CD4-positive, alpha-beta memory T cell (primary cell): ENCODE data around the gene SIGLEC12. TPM values are rescaled to one million over a fixed set of nuclear protein-coding genes. Genes with fewer than 3 reads are reported as not detected.

Experiments used
- CTCF ChIA-PET: fragments of 350-600 bp; sonication (Branson Sonifier 250); formaldehyde crosslinking; loops from one replicate; lab custom pipeline; 2021; ENCODE audit warnings: inconsistent platforms; ENCODE audit not compliant: partially characterized antibody; lab: Charles Lee
- POLR2A ChIA-PET: fragments of 350-600 bp; sonication (Branson Sonifier 250); formaldehyde crosslinking; loops from one replicate; lab custom pipeline; 2021; ENCODE audit not compliant: partially characterized antibody; lab: Charles Lee
- DNase-seq, 5 donors: peaks; one replicate each; pipeline versions ENCODE4 v3.0.0 to v3.0.0-alpha.2; 2020 to 2022; ENCODE audit warnings: mixed read lengths in 1 of 5
- H3K27ac ChIP-seq: one replicate; pipeline ENCODE4 v1.7.0; 2013; ENCODE audit warnings: low read depth, low read length
- H3K27me3 ChIP-seq: 2 replicates; pipeline ENCODE4 v1.7.0; 2013; ENCODE audit warnings: mild to moderate bottlenecking, low read length, moderate library complexity; ENCODE audit not compliant: insufficient read depth
- H3K36me3 ChIP-seq: 2 replicates; pipeline ENCODE4 v1.7.0; 2013; ENCODE audit warnings: mild to moderate bottlenecking, low read length, moderate library complexity; ENCODE audit not compliant: insufficient read depth
- H3K4me1 ChIP-seq: 2 replicates; pipeline ENCODE4 v1.7.0; 2013; ENCODE audit warnings: mild to moderate bottlenecking, low read length, moderate library complexity; ENCODE audit not compliant: insufficient read depth
- H3K4me3 ChIP-seq, 2 donors: one replicate each; pipeline ENCODE4 v1.7.0; 2013; ENCODE audit warnings: low read length in 2 of 2, mild to moderate bottlenecking in 1 of 2
- H3K9me3 ChIP-seq, 2 donors: one replicate each; pipeline ENCODE4 v1.7.0; 2013; ENCODE audit warnings: low read length in 2 of 2, control low read depth in 1 of 2; ENCODE audit not compliant: control insufficient read depth in 1 of 2
- H3K27ac Mint-ChIP-seq, 7 donors: one replicate each; pipeline ENCODE4 v1.8.0; 2020 to 2021; ENCODE audit warnings: mixed read lengths in 7 of 7, mild to moderate bottlenecking in 6 of 7, inconsistent platforms in 3 of 7, moderate library complexity in 3 of 7
- H3K27me3 Mint-ChIP-seq, 2 donors: one replicate each; pipeline ENCODE4 v1.8.0; 2020 to 2021; ENCODE audit warnings: mixed read lengths in 2 of 2
- H3K36me3 Mint-ChIP-seq, 2 donors: one replicate each; pipeline ENCODE4 v1.8.0; 2020 to 2021; ENCODE audit warnings: mixed read lengths in 2 of 2, inconsistent platforms in 1 of 2, mild to moderate bottlenecking in 1 of 2
- H3K4me1 Mint-ChIP-seq, 4 donors: one replicate each; pipeline ENCODE4 v1.8.0; 2020 to 2021; ENCODE audit warnings: mixed read lengths in 4 of 4, mild to moderate bottlenecking in 1 of 4
- H3K4me3 Mint-ChIP-seq, 8 donors: one replicate each; pipeline ENCODE4 v1.8.0; 2020 to 2021; ENCODE audit warnings: mixed read lengths in 8 of 8, mild to moderate bottlenecking in 7 of 8, moderate library complexity in 6 of 8, inconsistent platforms in 3 of 8
- H3K9me3 Mint-ChIP-seq, 8 donors: one replicate each; pipeline ENCODE4 v1.8.0; 2020 to 2021; ENCODE audit warnings: mixed read lengths in 8 of 8, mild to moderate bottlenecking in 5 of 8, inconsistent platforms in 3 of 8, moderate library complexity in 1 of 8
- intact Hi-C: fragments of 100-400 bp; cut with micrococcal nuclease; formaldehyde crosslinking; loops from one replicate; pipeline ENCODE4 v1.15.1; 2023
- polyA plus RNA-seq, 2 donors: library from polyadenylated mRNA; unstranded; fragments of 300-500 nt; fragmentation: Illumina TruSeq; gene quantifications; one replicate each; pipeline ENCODE4 v1.2.3, GENCODE V29; 2021
- total RNA-seq, 2 experiments: library from RNA; stranded (reverse); gene quantifications; one replicate each; pipeline ENCODE4 v1.2.3, GENCODE V29; 2021

Gene SIGLEC12
- total and polyA plus RNA-seq, 4 experiments from 2014 or later: not detected

- Histone ChIP-seq H3K4me1 (no peaks in the 10 kb centered on the region), H3K4me3 (no peak overlapping the region), H3K27me3 (no peaks in the 10 kb centered on the region), H3K9me3 (no peaks in the 10 kb centered on the region), H3K36me3 (no peaks in the 10 kb centered on the region), H3K27ac (no peak overlapping the region)
- no peaks in the 10 kb centered on the region for H3K36me3 Mint-ChIP-seq
- intact Hi-C loops: no loop called here
- peaks cover 0 to 6% (median 0%) of the 10 kb centered on the region in 8 donors for H3K9me3 Mint-ChIP-seq
- ChIA-PET CTCF (interaction anchor here (0.8 to 4.7 kb wide), 7 partner anchors 13 to 186 kb away, joined by 3 to 41 read pairs (median 3); no protein-coding TSS in a partner anchor), POLR2A (interaction anchor here (2.1 kb wide), 1 partner anchor 30 kb away, joined by 6 read pairs; no protein-coding TSS in a partner anchor)
- H3K4me3 Mint-ChIP-seq: no peak overlapping the region
- no peak overlapping the region for H3K27ac Mint-ChIP-seq
- peaks cover 9 to 22% of the 10 kb centered on the region in 2 donors for H3K27me3 Mint-ChIP-seq
- peaks cover 1 to 11% (median 3%) of the 10 kb centered on the region in 4 donors for H3K4me1 Mint-ChIP-seq
- no peak for DNase-seq
These were observed 30.1 kb downstream of the SIGLEC12 start for GRCh38 chr19:51471527-51471926.

- no peaks in the 10 kb centered on the region for H3K9me3 ChIP-seq
- no peak overlapping the region for H3K27ac Mint-ChIP-seq
- no peaks in the 10 kb centered on the region for H3K27me3 ChIP-seq
- no peaks in the 10 kb centered on the region for H3K36me3 ChIP-seq
- H3K36me3 Mint-ChIP-seq: no peaks in the 10 kb centered on the region
- H3K27ac ChIP-seq: no peak overlapping the region
- H3K27me3 Mint-ChIP-seq: peaks cover 9 to 22% of the 10 kb centered on the region in 2 donors
- no peak overlapping the region for H3K4me3 ChIP-seq
- H3K4me1 Mint-ChIP-seq: peaks cover 1 to 11% (median 3%) of the 10 kb centered on the region in 4 donors
- H3K4me3 Mint-ChIP-seq: no peak overlapping the region
- ChIA-PET CTCF (interaction anchor here (0.9 to 4.7 kb wide), 6 partner anchors 13 to 186 kb away, joined by 3 to 41 read pairs (median 3); no protein-coding TSS in a partner anchor), POLR2A (no interaction called here)
- peaks cover 0 to 3% (median 0%) of the 10 kb centered on the region in 8 donors for H3K9me3 Mint-ChIP-seq
- no peak for DNase-seq
- H3K4me1 ChIP-seq: no peaks in the 10 kb centered on the region
- intact Hi-C loops: no loop called here
These were observed 30.6 kb downstream of the SIGLEC12 start for GRCh38 chr19:51470966-51471365.

GRCh38 chr19:51469629-51470028 lies 32.0 kb downstream of the SIGLEC12 start:
- intact Hi-C loops: no loop called here
- Histone ChIP-seq H3K4me1 (no peaks in the 10 kb centered on the region), H3K4me3 (no peak overlapping the region), H3K27ac (no peak overlapping the region), H3K9me3 (no peaks in the 10 kb centered on the region), H3K27me3 (no peaks in the 10 kb centered on the region), H3K36me3 (no peaks in the 10 kb centered on the region)
- CTCF ChIA-PET: interaction anchor here (0.9 to 1.5 kb wide), 4 partner anchors 16 to 48 kb away, joined by 3 read pairs; no protein-coding TSS in a partner anchor
- DNase-seq: no peak
- no peak overlapping the region for H3K4me3 Mint-ChIP-seq
- H3K4me1 Mint-ChIP-seq: peaks cover 1 to 11% (median 3%) of the 10 kb centered on the region in 4 donors
- no peak overlapping the region for H3K27ac Mint-ChIP-seq
- no peaks in the 10 kb centered on the region for H3K9me3 Mint-ChIP-seq
- POLR2A ChIA-PET: no interaction called here
- no peaks in the 10 kb centered on the region for H3K36me3 Mint-ChIP-seq
- peaks cover 12 to 26% of the 10 kb centered on the region in 2 donors for H3K27me3 Mint-ChIP-seq

- POLR2A ChIA-PET: no interaction called here
- no peak for DNase-seq
- Histone ChIP-seq H3K27ac (no peak overlapping the region), H3K27me3 (no peaks in the 10 kb centered on the region), H3K36me3 (no peaks in the 10 kb centered on the region), H3K9me3 (no peaks in the 10 kb centered on the region), H3K4me1 (no peaks in the 10 kb centered on the region), H3K4me3 (no peak overlapping the region)
- Mint-ChIP-seq H3K36me3 (no peaks in the 10 kb centered on the region), H3K9me3 (no peaks in the 10 kb centered on the region), H3K4me3 (no peak overlapping the region), H3K27me3 (peaks cover 15 to 26% of the 10 kb centered on the region in 2 donors), H3K4me1 (peaks cover 1 to 11% (median 5%) of the 10 kb centered on the region in 4 donors), H3K27ac (no peak overlapping the region)
- intact Hi-C loops: no loop called here
- CTCF ChIA-PET: interaction anchor here (0.7 to 1.5 kb wide), 3 partner anchors 15 to 188 kb away, joined by 3 to 5 read pairs (median 3); no protein-coding TSS in a partner anchor
These were observed 32.4 kb downstream of the SIGLEC12 start for GRCh38 chr19:51469162-51469561.

GRCh38 chr19:51468545-51468920 lies 33.1 kb downstream of the SIGLEC12 start:
- Histone ChIP-seq H3K4me3 (no peak overlapping the region), H3K27ac (no peak overlapping the region), H3K27me3 (no peaks in the 10 kb centered on the region), H3K36me3 (no peaks in the 10 kb centered on the region), H3K4me1 (no peaks in the 10 kb centered on the region), H3K9me3 (no peaks in the 10 kb centered on the region)
- Mint-ChIP-seq H3K4me3 (no peak overlapping the region), H3K9me3 (no peaks in the 10 kb centered on the region), H3K27me3 (peaks cover 14 to 25% of the 10 kb centered on the region in 2 donors), H3K36me3 (no peaks in the 10 kb centered on the region), H3K4me1 (peaks cover 1 to 11% (median 6%) of the 10 kb centered on the region in 4 donors), H3K27ac (no peak overlapping the region)
- ChIA-PET POLR2A (no interaction called here), CTCF (interaction anchor here (1.2 to 1.4 kb wide), 2 partner anchors 45 to 188 kb away, joined by 3 to 5 read pairs; no protein-coding TSS in a partner anchor)
- intact Hi-C loops: no loop called here
- DNase-seq: no peak

GRCh38 chr19:51467864-51468544 lies 33.6 kb downstream of the SIGLEC12 start:
- H3K36me3 Mint-ChIP-seq: no peaks in the 10 kb centered on the region
- DNase-seq: no peak
- H3K36me3 ChIP-seq: no peaks in the 10 kb centered on the region
- H3K4me1 Mint-ChIP-seq: peaks cover 3 to 15% (median 10%) of the 10 kb centered on the region in 4 donors
- H3K9me3 Mint-ChIP-seq: no peaks in the 10 kb centered on the region
- no peak overlapping the region for H3K27ac Mint-ChIP-seq
- POLR2A ChIA-PET: no interaction called here
- no peaks in the 10 kb centered on the region for H3K27me3 ChIP-seq
- CTCF ChIA-PET: interaction anchor here (1.2 kb wide), 1 partner anchor 189 kb away, joined by 5 read pairs; no protein-coding TSS in a partner anchor
- H3K4me3 Mint-ChIP-seq: no peak overlapping the region
- no peak overlapping the region for H3K4me3 ChIP-seq
- peaks cover 14 to 24% of the 10 kb centered on the region in 2 donors for H3K27me3 Mint-ChIP-seq
- H3K9me3 ChIP-seq: no peaks in the 10 kb centered on the region
- no peaks in the 10 kb centered on the region for H3K4me1 ChIP-seq
- intact Hi-C loops: no loop called here
- H3K27ac ChIP-seq: no peak overlapping the region

GRCh38 chr19:51466723-51467122 lies 34.9 kb downstream of the SIGLEC12 start:
- Histone ChIP-seq H3K4me3 (no peak overlapping the region), H3K27ac (no peak overlapping the region), H3K27me3 (peaks cover 10% of the 10 kb centered on the region), H3K9me3 (no peaks in the 10 kb centered on the region), H3K4me1 (no peaks in the 10 kb centered on the region), H3K36me3 (no peaks in the 10 kb centered on the region)
- no peak for DNase-seq
- no peaks in the 10 kb centered on the region for H3K9me3 Mint-ChIP-seq
- H3K4me1 Mint-ChIP-seq: peaks cover 2 to 18% (median 11%) of the 10 kb centered on the region in 4 donors
- H3K27ac Mint-ChIP-seq: no peak overlapping the region
- no peaks in the 10 kb centered on the region for H3K36me3 Mint-ChIP-seq
- H3K4me3 Mint-ChIP-seq: no peak overlapping the region
- H3K27me3 Mint-ChIP-seq: peaks cover 9 to 27% of the 10 kb centered on the region in 2 donors
- CTCF ChIA-PET: interaction anchor here (0.6 to 0.9 kb wide), 2 partner anchors 11 to 45 kb away, joined by 3 read pairs; no protein-coding TSS in a partner anchor
- POLR2A ChIA-PET: no interaction called here
- intact Hi-C loops: no loop called here
